HT-29 (cell line): Measurements from ENCODE around the gene MAPK4. TPM values are rescaled to one million over a fixed set of nuclear protein-coding genes. Genes with fewer than 3 reads are reported as not detected.
"Not testable (repeated sequence)": the region's sequence is repeated elsewhere in the genome, so short reads cannot be mapped to it uniquely, and the experiment has no call there.

Experiments
- DNase-seq: peaks from one replicate; pipeline ENCODE4 v3.0.0-alpha.2; 2015; ENCODE audit warnings: low spot score
- total RNA-seq: library from RNA; depleted of rRNA; stranded (reverse); fragments of >200 nt; shearing (Covaris generic); gene quantifications from 2 replicates; pipeline ENCODE4 v1.2.3, GENCODE V29; 2014; rRNA removed

Gene MAPK4
- not detected in 2 replicates for total RNA-seq

GRCh38 chr18:50559752-50560680 lies at the start of gene MAPK4:
TSS of gene MAPK4 (plus strand) at chr18:50560087. CDS start at chr18:50663959, 103,872 bp downstream.
- no peak for DNase-seq

- DNase-seq, result not testable (repeated sequence)
Observed at GRCh38 chr18:50517277-50517676, 42.6 kb upstream of the MAPK4 start.

DNA sequence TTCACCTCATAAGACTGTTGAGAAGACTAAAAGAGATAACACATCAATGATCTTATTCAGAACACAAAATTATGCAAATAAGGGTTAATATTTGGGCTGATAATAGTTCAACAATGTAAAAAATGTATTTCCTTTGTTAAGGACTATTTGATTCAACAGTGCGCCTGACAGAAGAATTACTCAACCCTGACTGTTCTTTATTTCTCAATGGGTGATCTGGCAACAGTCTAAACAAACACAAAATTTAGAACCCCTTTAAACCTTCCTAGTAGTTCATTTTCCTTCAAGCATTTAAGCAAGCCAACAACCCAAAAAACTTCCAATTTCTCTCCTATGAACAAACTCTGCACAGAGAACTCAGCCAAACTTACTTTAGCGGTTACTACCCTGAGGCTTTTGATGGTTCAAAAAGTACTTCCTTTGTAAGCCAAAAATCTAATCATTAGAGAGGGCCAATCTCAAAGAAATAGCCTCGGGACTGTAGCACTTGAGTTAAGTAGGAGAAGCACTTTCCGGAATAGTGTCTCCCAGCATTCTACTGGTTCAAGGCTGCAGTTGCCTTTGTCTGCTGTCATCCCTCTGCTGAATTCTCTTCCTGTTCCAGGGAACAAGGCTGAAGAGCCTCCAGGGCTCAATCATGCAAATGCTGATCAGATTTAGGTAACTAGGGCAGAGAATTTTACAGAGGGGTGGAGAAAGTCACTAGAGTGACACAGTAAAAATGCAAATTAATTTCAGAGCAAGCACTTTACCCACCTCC lies 40.9 kb upstream of the MAPK4 start:
- no peak for DNase-seq

- no peak for DNase-seq
Observed at GRCh38 chr18:50523165-50523564, 36.7 kb upstream of the MAPK4 start.

- DNase-seq, result no peak
Observed at GRCh38 chr18:50527636-50528307, 32.1 kb upstream of the MAPK4 start.

DNA sequence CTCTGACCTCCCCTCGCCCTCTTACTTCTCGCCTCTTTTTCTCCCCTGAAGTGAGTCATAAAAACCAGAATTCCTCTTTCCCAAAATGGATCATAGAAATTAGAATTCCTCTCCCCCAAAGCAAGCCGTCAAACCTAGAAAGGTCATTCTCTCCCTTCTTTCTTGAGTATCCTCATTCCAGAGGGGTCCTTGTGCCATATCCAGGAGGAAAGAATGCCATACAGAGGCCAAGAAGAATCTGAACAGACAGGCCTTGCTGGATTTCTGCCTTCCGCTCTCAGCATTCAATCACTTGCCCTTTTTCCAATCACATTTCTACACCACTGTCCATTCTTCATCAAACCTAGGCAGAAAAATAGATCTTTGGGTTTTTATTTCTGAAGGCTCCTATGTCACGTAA lies 31.1 kb upstream of the MAPK4 start:
- DNase-seq, result no peak

GRCh38 chr18:50533822-50534221 lies 26.1 kb upstream of the MAPK4 start:
- not testable (repeated sequence) for DNase-seq

DNA sequence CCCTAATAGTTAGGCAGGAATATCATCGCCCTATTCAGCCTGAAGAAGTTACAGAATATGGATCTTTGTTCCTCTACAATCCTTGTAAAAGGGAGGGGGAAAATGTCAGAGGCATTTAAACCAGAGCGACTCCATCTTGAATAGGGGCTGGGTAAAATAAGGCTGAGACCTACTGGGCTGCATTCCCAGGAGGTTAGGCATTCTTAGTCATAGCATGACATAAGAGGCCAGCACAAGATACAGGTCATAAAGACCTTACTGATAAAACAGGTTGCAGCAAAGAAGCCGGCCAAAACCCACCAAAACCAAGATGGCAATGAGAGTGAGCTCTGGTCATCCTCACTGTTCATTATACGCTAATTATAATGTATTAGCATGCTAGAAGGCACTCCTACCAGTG lies 15.4 kb upstream of the MAPK4 start:
- DNase-seq, result not testable (repeated sequence)

DNA sequence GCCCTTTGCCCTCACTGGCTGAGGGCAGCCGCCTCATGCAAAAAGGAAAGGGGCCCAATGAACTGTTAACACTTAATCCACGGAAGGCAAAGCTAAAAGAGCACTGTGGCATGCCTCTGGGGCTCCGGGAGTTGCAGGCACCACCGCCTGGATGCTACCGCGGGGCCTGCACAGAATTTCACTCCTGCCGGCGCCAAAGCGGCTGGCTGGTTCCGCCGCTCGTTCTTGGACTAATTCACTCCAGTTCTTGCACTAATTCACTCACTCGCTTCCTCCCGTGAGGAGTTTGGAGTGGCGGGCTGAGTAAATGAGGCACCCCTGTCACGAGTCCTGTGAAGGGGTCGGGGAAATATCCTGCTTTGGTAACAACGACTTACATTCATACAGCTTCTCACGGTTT lies 14.0 kb upstream of the MAPK4 start:
- DNase-seq, result no peak

DNA sequence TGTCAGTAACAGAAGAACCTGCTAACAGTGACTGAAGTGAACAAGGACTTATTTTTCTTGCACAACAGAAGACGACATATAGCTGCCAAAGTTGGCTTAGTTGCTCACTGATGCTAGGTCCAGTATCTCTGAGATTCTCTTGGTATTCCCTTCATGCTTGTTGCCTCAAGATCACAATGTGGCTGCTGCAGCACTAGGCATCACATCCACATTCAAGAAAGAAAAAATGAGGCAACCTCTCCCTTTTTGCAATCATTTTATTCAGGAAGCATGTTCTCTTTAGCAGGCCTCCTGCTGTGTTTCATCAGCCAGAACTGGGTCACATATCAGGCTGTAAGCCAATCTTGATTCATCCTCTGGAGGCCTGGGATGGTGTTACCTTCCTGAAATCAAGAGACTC lies 11.7 kb upstream of the MAPK4 start:
- DNase-seq, result no peak

- DNase-seq, result not testable (repeated sequence)
Observed at GRCh38 chr18:50551651-50552050, 8.2 kb upstream of the MAPK4 start.

DNA sequence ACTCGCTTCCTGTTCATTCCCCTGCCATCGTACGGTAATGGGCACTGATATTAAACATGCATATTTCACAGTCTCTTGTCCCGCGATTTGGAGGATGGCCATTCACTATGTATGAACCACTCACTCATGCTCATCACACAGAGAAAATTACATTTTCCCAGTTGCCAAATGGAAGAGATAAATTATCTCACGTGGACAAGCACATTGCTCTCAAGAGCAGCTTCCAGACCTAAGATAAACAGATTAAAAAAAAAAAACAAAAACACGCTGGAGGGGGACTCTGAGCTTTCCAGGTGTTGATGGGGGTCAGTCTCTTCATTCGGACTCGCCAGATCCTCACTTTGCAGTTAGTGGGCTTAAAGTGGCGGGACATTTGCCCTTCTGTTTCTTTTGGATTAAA lies 1.7 kb upstream of the MAPK4 start:
- no peak for DNase-seq

GRCh38 chr18:50558948-50559751 lies 737 bp upstream of the MAPK4 start:
- no peak for DNase-seq

GRCh38 chr18:50560681-50561629 lies 1.1 kb downstream of the MAPK4 start:
- DNase-seq, result no peak

- DNase-seq, result not testable (repeated sequence)
Observed at GRCh38 chr18:50562258-50562657, 2.4 kb downstream of the MAPK4 start.

DNA sequence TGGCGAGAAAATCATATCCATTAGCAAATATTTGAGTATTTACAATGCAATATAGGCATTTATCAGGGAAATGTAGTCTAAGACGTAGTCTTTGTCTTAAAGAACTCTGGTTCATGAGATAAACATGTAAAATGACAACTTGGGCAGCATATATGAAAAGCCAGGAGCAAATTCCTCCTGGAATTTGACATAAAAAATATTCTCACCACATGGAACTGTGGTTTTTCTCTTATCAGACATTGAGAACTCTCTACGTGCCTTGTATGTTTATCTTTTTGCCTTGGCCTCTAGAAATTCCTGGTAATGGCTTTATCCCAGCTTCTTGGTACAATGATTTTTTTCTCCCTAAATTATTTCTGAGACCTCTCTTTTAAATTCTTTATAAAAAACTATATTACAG lies 2.8 kb downstream of the MAPK4 start:
- no peak for DNase-seq

GRCh38 chr18:50563376-50563775 lies 3.5 kb downstream of the MAPK4 start:
- no peak for DNase-seq

DNA sequence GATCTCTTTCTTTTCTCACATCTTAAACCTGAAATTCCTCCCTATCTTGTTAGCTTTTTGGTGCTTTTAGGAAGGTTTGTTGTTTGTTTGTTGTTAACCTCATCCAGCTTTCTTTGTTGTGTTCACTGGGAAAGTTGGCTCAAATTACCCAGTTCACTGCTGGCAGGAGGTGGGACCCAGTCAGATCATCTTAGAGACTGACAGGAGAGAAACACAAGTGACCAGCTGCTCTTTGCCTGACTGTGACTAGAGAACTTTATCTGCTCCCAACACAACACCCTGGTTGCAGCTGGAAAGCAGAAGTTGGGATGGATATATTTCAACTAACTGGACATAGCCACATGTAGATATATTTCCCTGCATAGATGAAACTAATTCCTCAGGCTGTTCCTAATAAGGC lies 10.0 kb downstream of the MAPK4 start:
- no peak for DNase-seq

DNA sequence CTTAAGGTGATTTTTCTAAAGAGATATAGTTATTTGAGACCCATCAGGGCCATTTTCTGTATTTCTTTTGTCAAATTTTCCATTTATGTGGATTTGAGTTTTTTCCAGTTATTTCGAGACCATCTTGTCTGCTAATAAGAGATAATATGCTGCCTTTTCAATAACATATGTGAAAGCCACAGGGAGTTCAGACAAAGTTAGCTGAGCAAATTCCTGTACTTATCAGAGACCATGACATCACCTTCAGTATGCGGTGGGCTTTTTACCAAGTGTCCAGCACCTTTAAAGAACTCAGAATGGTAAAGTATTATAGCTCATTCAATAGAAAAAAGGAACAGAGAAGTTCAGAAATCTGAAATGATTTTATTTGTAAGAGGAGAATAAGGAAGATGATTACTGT lies 11.7 kb downstream of the MAPK4 start:
- DNase-seq, result no peak

GRCh38 chr18:50573196-50573595 lies 13.3 kb downstream of the MAPK4 start:
- DNase-seq, result not testable (repeated sequence)
